Mucosa of descending colon (tissue), 3 donors: Measurements from ENCODE around the gene MYCBP2. TPM values are rescaled to one million over a fixed set of nuclear protein-coding genes. Genes with fewer than 3 reads are reported as not detected.
"Not testable (repeated sequence)": the region's sequence is repeated elsewhere in the genome, so short reads cannot be mapped to it uniquely, and the experiment has no call there.

ENCODE experiments used
- ATAC-seq: fragments of 200-7000 bp; cut with Tn5 transposase; one replicate; pipeline ENCODE4 v1.9.1; 2020; ENCODE audit warnings: mild to moderate bottlenecking, moderate library complexity
- DNase-seq, 3 donors: peaks; one replicate each; pipeline ENCODE4 v3.0.0-alpha.2; 2020
- H3K36me3 ChIP-seq: fragments of 200-600 bp; one replicate; pipeline ENCODE4 v1.8.0; 2021; ENCODE audit warnings: low read depth, mild to moderate bottlenecking
- H3K4me1 ChIP-seq: fragments of 200-600 bp; one replicate; pipeline ENCODE4 v1.8.0; 2021; ENCODE audit warnings: low read depth, mild to moderate bottlenecking
- H3K4me3 ChIP-seq: fragments of 200-600 bp; one replicate; pipeline ENCODE4 v1.8.0; 2021; ENCODE audit warnings: mild to moderate bottlenecking
- H3K9me3 ChIP-seq: fragments of 200-600 bp; one replicate; pipeline ENCODE4 v1.8.0; 2021; ENCODE audit warnings: mild to moderate bottlenecking
- intact Hi-C, 2 donors: fragments of 100-400 bp; cut with DNase I in 1 of 2; cut with micrococcal nuclease in 1 of 2; formaldehyde crosslinking; loops; one replicate each; pipeline versions ENCODE4 v1.11.0 to v1.11.1; 2022; cut with DNase I, micrococcal nuclease
- total RNA-seq, 3 donors: library from RNA; stranded (reverse); fragmentation: NEBNext Ultra II Directional in 2 of 3; extraction: Animal tissue kit (Norgen Biotek cat#: 25700) in 2 of 3; gene quantifications; one replicate each; pipeline versions ENCODE4 v1.2.1 to v1.2.4, GENCODE V29; 2021 to 2023
- TF ChIP-seq, protein P1 (sequence below): fragments of 200-600 bp; IDR thresholded peaks from one replicate; pipeline ENCODE4 v1.8.0; 2022; ENCODE audit warnings: antibody characterized with exemption, mild to moderate bottlenecking
- donor health status: DM: no; HTN: no; CAD: no; lungs with moderate emphysema.
- donor health status: DM: no; HTN: no; CAD: no.
- donor health status: DM: no; HTN: yes; CAD: no.

The MYCBP2 gene
- total RNA-seq, 3 donors from 2014 or later = 27.6 to 81.5 (median 46.1) TPM

DNA sequence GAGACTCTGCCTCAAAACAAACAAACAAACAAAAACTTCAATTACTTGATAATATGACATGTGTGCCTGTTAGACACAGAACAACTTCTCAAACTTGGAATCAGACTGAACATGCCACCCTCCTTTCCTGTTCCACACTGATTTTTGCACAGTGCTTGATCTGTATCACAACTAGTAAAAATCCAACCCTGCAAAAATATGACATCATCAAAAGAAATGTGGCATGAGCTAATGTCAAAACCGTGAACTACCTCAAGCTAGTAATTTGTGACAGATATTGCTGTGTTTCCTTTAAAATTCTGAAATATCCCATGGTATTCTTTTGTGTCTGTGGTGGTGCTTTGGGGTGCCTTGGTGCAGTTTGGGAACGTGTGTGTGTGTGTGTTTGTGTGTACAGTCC, 8.2 kb downstream of the MYCBP2 start:
- intact Hi-C loops = no loop called here

DNA sequence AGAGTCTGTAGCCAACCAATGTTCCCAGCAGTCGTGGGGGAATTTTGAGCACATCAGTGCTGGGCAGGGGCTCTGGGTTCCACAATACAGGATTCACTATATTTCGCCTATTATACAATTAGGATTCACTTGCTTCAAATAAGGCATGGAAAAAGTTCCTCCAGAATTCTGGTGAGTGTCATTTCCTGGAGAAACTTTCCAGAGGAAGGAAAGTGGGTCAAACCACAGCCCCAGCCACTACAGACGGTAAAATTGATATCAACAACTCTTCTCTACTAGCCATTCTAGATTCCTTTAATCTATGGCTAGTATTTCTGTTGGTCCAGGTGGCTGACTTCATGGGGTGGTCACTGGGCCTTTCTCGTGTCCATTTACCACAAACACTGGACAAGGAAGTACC, 10.5 kb downstream of the MYCBP2 start:
- DNase-seq (no peak), ATAC-seq (no peak)
- Histone ChIP-seq H3K9me3 (no peaks in the 10 kb centered on the region), H3K4me1 (no peaks in the 10 kb centered on the region), H3K4me3 (no peak overlapping the region), H3K36me3 (no peaks in the 10 kb centered on the region)
- intact Hi-C loops = no loop called here
- TF ChIP-seq, protein P1, sequence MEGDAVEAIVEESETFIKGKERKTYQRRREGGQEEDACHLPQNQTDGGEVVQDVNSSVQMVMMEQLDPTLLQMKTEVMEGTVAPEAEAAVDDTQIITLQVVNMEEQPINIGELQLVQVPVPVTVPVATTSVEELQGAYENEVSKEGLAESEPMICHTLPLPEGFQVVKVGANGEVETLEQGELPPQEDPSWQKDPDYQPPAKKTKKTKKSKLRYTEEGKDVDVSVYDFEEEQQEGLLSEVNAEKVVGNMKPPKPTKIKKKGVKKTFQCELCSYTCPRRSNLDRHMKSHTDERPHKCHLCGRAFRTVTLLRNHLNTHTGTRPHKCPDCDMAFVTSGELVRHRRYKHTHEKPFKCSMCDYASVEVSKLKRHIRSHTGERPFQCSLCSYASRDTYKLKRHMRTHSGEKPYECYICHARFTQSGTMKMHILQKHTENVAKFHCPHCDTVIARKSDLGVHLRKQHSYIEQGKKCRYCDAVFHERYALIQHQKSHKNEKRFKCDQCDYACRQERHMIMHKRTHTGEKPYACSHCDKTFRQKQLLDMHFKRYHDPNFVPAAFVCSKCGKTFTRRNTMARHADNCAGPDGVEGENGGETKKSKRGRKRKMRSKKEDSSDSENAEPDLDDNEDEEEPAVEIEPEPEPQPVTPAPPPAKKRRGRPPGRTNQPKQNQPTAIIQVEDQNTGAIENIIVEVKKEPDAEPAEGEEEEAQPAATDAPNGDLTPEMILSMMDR = no peak

More for the DNA sequence above, 8.2 kb downstream of the MYCBP2 start:
- H3K4me1 ChIP-seq = no peaks in the 10 kb centered on the region
- TF ChIP-seq, protein P1 = no peak
- ATAC-seq (no peak), DNase-seq (no peak)
- no peaks in the 10 kb centered on the region for H3K36me3 ChIP-seq
- no peaks in the 10 kb centered on the region for H3K9me3 ChIP-seq
- no peak overlapping the region for H3K4me3 ChIP-seq

DNA sequence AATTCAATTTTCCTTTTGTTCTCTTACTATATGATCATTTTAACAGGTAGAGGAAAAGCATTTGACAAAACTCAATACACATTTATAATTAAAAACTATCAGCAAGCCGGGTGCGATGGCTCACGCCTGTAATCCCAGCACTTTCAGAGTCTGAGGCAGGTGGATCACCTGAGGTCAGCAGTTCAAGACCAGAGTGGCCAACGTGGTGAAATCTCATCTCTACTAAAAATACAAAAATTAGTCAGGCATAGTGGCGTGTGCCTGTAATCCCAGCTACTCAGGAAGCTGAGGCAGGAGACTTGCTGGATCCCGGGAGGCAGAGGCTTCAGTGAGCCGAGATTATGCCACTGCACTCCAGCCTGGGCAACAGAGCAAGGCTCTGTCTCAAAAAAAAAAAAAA, 11.4 kb downstream of the MYCBP2 start:
- H3K9me3 ChIP-seq, H3K36me3 ChIP-seq, H3K4me3 ChIP-seq, H3K4me1 ChIP-seq, ATAC-seq, intact Hi-C loops, DNase-seq: not testable (repeated sequence)

DNA sequence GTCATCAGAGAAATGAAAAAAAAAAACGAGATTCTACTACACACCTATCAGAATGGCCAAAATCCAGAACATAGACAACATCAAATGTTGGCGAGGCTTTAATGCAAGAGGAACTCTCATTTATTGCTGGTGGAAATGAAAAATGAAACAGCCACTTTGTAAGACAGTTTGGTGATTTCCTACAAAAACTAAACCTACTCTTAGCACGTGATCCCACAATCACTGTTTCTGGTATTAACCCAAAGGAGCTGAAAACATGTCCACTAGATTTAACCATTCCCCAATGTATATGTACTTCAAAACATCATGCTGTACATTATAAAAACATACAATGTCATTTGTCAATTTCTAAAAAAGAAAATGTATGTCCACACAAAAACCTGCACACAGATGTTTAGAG, 13.0 kb downstream of the MYCBP2 start:
- DNase-seq (no peak), ATAC-seq (no peak)

DNA sequence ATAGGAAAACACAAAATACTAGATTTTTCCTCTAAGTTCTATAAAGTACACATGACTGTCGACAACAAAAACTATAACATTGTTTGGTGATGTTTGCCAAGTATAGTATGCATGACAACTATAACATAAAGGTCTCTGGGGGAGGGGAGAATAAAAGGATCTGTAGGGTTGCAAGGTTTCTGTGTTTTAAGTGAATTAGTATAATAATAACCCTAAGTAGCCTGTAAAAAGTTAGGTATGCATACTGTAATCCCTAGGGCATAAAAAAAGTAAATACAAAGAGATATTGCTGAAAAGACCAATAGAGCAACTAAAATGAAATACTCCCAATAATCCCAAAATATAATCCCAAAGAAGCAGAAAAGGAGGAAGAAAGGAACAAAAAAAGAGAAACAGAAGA, 14.6 kb downstream of the MYCBP2 start:
- no peaks in the 10 kb centered on the region for H3K4me1 ChIP-seq
- intact Hi-C loops = no loop called here
- ATAC-seq (no peak), DNase-seq (no peak)
- TF ChIP-seq, protein P1 = no peak
- H3K4me3 ChIP-seq = no peak overlapping the region
- H3K36me3 ChIP-seq = no peaks in the 10 kb centered on the region
- no peaks in the 10 kb centered on the region for H3K9me3 ChIP-seq

More for the DNA sequence above, 13.0 kb downstream of the MYCBP2 start:
- Histone ChIP-seq H3K4me1 (no peaks in the 10 kb centered on the region), H3K36me3 (no peaks in the 10 kb centered on the region), H3K4me3 (no peak overlapping the region), H3K9me3 (no peaks in the 10 kb centered on the region)
- TF ChIP-seq, protein P1 = no peak
- intact Hi-C loops = no loop called here

DNA sequence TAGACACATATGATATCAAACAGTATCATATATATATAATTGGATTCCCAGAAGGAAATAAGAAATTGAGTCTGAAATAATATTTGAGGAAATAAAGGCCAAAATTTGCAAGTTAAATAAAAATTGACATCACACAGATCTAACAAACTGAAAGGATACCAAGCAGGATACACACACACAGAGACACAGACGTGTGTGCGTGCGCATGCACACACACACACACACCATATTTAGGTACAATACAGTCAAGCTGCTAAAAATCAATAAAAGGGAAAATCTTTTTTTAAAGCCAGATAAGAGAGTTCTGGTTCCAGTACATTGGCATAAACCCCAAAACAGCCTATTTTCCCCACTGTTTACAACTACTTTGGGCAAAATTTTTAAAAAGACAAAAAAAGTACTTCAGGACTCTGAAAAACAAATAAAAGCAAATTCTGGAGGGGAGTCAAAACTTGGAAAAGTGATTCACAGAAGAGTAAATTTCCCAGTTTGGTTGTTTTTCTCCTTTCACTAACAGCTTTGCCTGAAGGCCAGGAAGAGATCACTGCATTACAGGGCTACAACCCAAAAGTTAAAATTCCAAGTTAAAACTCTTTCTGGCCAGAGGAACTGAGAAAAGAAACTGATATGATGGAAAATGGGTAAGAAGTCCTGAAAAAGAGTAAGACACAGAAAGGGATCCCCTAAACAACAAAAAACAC, 16.2 kb downstream of the MYCBP2 start:
- no peaks in the 10 kb centered on the region for H3K9me3 ChIP-seq
- TF ChIP-seq, protein P1 = no peak
- no peaks in the 10 kb centered on the region for H3K4me1 ChIP-seq
- no peak for DNase-seq
- intact Hi-C loops = no loop called here
- no peaks in the 10 kb centered on the region for H3K36me3 ChIP-seq
- no peak overlapping the region for H3K4me3 ChIP-seq
- no peak for ATAC-seq
